SK-N-SH treated with all-trans-retinoic acid at 6 μM for 48 hours (cell line): ENCODE measurements around the gene GPR45.

ENCODE experiments used
- ATAC-seq: fragments of 200-7000 bp; cut with Tn5 transposase; 3 replicates; pipeline ENCODE4 v1.9.1; 2020; ENCODE audit warnings: mild to moderate bottlenecking, moderate library complexity
- ARNTL ChIP-seq: fragments of 450-650 bp; formaldehyde crosslinking; IDR thresholded peaks from 2 replicates; pipeline ENCODE4 v1.5.0; 2020; ENCODE audit warnings: low read depth, mild to moderate bottlenecking, moderate library complexity, borderline replicate concordance
- CSDC2 ChIP-seq: fragments of 250-450 bp; sonication (Bioruptor Pico); IDR thresholded peaks from 2 replicates; pipeline ENCODE4 v1.5.0; 2020; ENCODE audit warnings: mild to moderate bottlenecking, moderate library complexity
- ESRRG ChIP-seq: fragments of 250-450 bp; sonication (Bioruptor Pico); IDR thresholded peaks from 2 replicates; pipeline ENCODE4 v1.6.1; 2021; ENCODE audit warnings: mild to moderate bottlenecking
- ISL1 ChIP-seq: fragments of 250-450 bp; sonication (Bioruptor Pico); IDR thresholded peaks from 2 replicates; pipeline ENCODE4 v2.1.2; 2022; ENCODE audit warnings: mild to moderate bottlenecking, moderate library complexity
- OSR1 ChIP-seq: fragments of 250-450 bp; sonication (Bioruptor Pico); IDR thresholded peaks from 2 replicates; pipeline ENCODE4 v1.8.0; 2022; ENCODE audit warnings: moderate library complexity, mild to moderate bottlenecking, inconsistent platforms
- PPARA ChIP-seq: fragments of 250-450 bp; sonication (Bioruptor Pico); IDR thresholded peaks from 2 replicates; pipeline ENCODE4 v1.5.0; 2020; ENCODE audit warnings: mild to moderate bottlenecking, borderline replicate concordance
- SNAI2 ChIP-seq: fragments of 250-450 bp; sonication (Bioruptor Pico); IDR thresholded peaks from 2 replicates; pipeline ENCODE4 v1.5.0; 2020; ENCODE audit warnings: mild to moderate bottlenecking, moderate library complexity
- TCF4 ChIP-seq: fragments of 250-450 bp; sonication (Bioruptor Pico); IDR thresholded peaks from 2 replicates; pipeline ENCODE4 v1.8.0; 2021; ENCODE audit warnings: mild to moderate bottlenecking, moderate library complexity, borderline replicate concordance
- TOX ChIP-seq: fragments of 250-450 bp; sonication (Bioruptor Pico); IDR thresholded peaks from 2 replicates; pipeline ENCODE4 v1.8.0; 2021; ENCODE audit warnings: mild to moderate bottlenecking, moderate library complexity, borderline replicate concordance
- ZC3H10 ChIP-seq: fragments of 250-450 bp; sonication (Bioruptor Pico); IDR thresholded peaks from 2 replicates; pipeline ENCODE4 v1.5.1; 2021; ENCODE audit warnings: mild to moderate bottlenecking, moderate library complexity
- ZFP3 ChIP-seq: fragments of 250-450 bp; sonication (Bioruptor Pico); IDR thresholded peaks from 2 replicates; pipeline ENCODE4 v1.5.0; 2020; ENCODE audit warnings: mild to moderate bottlenecking, moderate library complexity
- ZFP30 ChIP-seq: fragments of 450-650 bp; formaldehyde crosslinking; IDR thresholded peaks from 2 replicates; pipeline ENCODE4 v1.5.0; 2022; ENCODE audit warnings: mild to moderate bottlenecking, moderate library complexity
- ZNF565 ChIP-seq: fragments of 450-650 bp; formaldehyde crosslinking; conservative IDR thresholded peaks from 2 replicates; pipeline ENCODE4 v1.5.0; 2020; ENCODE audit warnings: low read depth, mild to moderate bottlenecking, moderate library complexity
- ZNF70 ChIP-seq: fragments of 450-650 bp; formaldehyde crosslinking; IDR thresholded peaks from 2 replicates; pipeline ENCODE4 v1.5.0; 2020; ENCODE audit warnings: mild to moderate bottlenecking, moderate library complexity
- ZNF8 ChIP-seq: fragments of 450-650 bp; formaldehyde crosslinking; IDR thresholded peaks from 2 replicates; pipeline ENCODE4 v1.5.0; 2020; ENCODE audit warnings: mild to moderate bottlenecking, moderate library complexity
- TF ChIP-seq, protein P1 (sequence below): fragments of 250-450 bp; sonication (Bioruptor Pico); IDR thresholded peaks from 2 replicates; pipeline ENCODE4 v1.5.1; 2021; ENCODE audit warnings: mild to moderate bottlenecking, moderate library complexity
- TF ChIP-seq, protein P2 (sequence below): fragments of 250-450 bp; sonication (Bioruptor Pico); IDR thresholded peaks from 2 replicates; pipeline ENCODE4 v1.5.1; 2020; ENCODE audit warnings: low read depth, mild to moderate bottlenecking, moderate library complexity
- TF ChIP-seq, protein P3 (sequence below): fragments of 250-450 bp; sonication (Bioruptor Pico); IDR thresholded peaks from 2 replicates; pipeline ENCODE4 v1.8.0; 2020; ENCODE audit warnings: mild to moderate bottlenecking, moderate library complexity, borderline replicate concordance
- TF ChIP-seq, protein P4 (sequence below): fragments of 250-450 bp; sonication (Bioruptor Pico); IDR thresholded peaks from 2 replicates; pipeline ENCODE4 v1.5.0; 2020; ENCODE audit warnings: mild to moderate bottlenecking, moderate library complexity

Gene GPR45

DNA sequence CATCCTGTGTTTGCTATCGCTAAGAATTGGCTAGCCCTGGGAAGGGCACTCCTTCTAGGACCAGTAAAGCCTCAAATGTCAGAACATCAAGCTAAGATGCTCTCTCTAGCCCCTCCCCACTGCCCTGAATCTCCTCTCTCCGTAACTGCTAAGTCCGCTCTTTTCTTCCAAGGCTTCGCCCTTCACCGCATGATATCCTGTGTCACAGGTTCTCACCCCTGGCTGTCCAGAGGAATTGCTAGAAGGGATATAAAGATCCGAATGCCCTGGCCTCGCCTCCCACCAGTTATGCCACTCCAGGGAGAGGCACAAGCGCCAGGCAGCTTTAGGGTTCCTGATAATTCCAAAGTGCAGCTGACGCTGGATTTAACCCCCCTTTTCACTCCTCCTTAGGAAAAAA is 17.1 kb upstream of the GPR45 start:
- ATAC-seq, result no peak
- TF ChIP-seq TOX (CRISPR knock-in tag) (no peak), CSDC2 (CRISPR knock-in tag) (no peak), ZFP30 (CRISPR knock-in tag) (no peak), TCF4 (CRISPR knock-in tag) (no peak), ZC3H10 (no peak), ISL1 (no peak), ZFP3 (no peak), ZNF70 (CRISPR knock-in tag) (no peak), ZNF565 (no peak), ARNTL (CRISPR knock-in tag) (no peak)
- TF ChIP-seq, protein P1, sequence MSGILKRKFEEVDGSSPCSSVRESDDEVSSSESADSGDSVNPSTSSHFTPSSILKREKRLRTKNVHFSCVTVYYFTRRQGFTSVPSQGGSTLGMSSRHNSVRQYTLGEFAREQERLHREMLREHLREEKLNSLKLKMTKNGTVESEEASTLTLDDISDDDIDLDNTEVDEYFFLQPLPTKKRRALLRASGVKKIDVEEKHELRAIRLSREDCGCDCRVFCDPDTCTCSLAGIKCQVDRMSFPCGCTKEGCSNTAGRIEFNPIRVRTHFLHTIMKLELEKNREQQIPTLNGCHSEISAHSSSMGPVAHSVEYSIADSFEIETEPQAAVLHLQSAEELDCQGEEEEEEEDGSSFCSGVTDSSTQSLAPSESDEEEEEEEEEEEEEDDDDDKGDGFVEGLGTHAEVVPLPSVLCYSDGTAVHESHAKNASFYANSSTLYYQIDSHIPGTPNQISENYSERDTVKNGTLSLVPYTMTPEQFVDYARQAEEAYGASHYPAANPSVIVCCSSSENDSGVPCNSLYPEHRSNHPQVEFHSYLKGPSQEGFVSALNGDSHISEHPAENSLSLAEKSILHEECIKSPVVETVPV, result no peak
- TF ChIP-seq, protein P2, sequence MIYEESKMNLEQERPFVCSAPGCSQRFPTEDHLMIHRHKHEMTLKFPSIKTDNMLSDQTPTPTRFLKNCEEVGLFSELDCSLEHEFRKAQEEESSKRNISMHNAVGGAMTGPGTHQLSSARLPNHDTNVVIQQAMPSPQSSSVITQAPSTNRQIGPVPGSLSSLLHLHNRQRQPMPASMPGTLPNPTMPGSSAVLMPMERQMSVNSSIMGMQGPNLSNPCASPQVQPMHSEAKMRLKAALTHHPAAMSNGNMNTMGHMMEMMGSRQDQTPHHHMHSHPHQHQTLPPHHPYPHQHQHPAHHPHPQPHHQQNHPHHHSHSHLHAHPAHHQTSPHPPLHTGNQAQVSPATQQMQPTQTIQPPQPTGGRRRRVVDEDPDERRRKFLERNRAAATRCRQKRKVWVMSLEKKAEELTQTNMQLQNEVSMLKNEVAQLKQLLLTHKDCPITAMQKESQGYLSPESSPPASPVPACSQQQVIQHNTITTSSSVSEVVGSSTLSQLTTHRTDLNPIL (CRISPR knock-in tag), result no peak

DNA sequence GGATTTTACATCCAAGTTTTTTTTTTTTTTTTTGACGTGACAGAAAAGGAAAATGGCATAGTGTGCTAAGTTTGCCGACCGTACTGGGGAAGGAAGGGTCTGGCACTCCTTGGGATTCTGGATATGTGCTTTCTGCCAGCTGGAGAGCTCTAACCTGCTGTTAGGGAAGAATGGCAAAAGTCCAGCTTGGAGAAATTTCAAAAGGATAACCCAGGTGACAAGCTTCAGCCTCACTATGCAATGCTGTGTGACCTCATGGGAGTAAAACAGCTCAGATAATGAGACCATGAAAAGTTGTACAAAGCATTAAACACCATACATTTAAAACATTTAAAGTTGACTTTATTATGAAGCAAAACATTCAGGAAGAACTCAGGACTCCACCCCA is 10.3 kb upstream of the GPR45 start:
- ATAC-seq, result no peak; the same call in 2 of the 3 replicates
- TF ChIP-seq, protein P3, sequence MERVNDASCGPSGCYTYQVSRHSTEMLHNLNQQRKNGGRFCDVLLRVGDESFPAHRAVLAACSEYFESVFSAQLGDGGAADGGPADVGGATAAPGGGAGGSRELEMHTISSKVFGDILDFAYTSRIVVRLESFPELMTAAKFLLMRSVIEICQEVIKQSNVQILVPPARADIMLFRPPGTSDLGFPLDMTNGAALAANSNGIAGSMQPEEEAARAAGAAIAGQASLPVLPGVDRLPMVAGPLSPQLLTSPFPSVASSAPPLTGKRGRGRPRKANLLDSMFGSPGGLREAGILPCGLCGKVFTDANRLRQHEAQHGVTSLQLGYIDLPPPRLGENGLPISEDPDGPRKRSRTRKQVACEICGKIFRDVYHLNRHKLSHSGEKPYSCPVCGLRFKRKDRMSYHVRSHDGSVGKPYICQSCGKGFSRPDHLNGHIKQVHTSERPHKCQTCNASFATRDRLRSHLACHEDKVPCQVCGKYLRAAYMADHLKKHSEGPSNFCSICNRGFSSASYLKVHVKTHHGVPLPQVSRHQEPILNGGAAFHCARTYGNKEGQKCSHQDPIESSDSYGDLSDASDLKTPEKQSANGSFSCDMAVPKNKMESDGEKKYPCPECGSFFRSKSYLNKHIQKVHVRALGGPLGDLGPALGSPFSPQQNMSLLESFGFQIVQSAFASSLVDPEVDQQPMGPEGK (CRISPR knock-in tag), result no peak
- TF ChIP-seq OSR1 (CRISPR knock-in tag) (no peak), ARNTL (CRISPR knock-in tag) (no peak), TOX (CRISPR knock-in tag) (no peak), ZNF565 (no peak)

DNA sequence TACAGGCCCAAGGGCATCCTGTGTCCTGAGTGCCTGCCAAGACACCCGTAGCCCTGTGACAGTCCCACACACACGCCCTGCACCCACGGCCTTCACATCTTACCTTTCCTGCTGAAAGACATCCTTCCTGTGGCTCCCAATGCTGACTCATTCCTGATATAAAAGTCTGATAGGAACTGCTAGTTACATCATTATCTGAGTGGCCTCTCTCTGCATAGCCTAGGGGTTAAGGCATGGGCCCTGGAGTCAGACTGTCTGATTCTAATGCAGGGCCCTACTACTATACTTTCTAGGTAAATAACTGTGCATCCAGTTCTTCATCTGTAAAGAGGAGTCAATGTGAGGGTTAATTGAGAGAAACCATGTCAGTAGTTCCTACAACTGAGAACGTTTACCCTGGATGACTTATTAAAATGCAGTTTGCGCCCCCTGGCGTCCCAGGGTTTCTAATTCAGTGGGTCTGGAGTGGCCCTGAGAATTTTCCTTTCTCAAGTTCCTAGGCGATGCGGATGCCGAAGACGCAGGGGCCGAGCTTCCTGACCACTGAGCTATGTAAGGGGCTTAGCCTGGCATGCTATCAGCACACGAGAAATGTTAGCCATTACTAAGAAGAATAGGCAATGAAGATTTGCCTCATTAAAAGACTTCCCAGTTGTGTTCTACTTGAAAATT is 6.0 kb upstream of the GPR45 start:
- peak; percentile 82 for ATAC-seq
- TF ChIP-seq ESRRG (CRISPR knock-in tag), result no peak
- no peak for TF ChIP-seq ZFP3
- TF ChIP-seq, protein P4, sequence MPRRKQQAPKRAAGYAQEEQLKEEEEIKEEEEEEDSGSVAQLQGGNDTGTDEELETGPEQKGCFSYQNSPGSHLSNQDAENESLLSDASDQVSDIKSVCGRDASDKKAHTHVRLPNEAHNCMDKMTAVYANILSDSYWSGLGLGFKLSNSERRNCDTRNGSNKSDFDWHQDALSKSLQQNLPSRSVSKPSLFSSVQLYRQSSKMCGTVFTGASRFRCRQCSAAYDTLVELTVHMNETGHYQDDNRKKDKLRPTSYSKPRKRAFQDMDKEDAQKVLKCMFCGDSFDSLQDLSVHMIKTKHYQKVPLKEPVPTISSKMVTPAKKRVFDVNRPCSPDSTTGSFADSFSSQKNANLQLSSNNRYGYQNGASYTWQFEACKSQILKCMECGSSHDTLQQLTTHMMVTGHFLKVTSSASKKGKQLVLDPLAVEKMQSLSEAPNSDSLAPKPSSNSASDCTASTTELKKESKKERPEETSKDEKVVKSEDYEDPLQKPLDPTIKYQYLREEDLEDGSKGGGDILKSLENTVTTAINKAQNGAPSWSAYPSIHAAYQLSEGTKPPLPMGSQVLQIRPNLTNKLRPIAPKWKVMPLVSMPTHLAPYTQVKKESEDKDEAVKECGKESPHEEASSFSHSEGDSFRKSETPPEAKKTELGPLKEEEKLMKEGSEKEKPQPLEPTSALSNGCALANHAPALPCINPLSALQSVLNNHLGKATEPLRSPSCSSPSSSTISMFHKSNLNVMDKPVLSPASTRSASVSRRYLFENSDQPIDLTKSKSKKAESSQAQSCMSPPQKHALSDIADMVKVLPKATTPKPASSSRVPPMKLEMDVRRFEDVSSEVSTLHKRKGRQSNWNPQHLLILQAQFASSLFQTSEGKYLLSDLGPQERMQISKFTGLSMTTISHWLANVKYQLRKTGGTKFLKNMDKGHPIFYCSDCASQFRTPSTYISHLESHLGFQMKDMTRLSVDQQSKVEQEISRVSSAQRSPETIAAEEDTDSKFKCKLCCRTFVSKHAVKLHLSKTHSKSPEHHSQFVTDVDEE (CRISPR knock-in tag), result 0 out of 2 replicates have a peak, but pooled peaks have one; percentile 15
- TF ChIP-seq, all 23 proteins: peak for 1

DNA sequence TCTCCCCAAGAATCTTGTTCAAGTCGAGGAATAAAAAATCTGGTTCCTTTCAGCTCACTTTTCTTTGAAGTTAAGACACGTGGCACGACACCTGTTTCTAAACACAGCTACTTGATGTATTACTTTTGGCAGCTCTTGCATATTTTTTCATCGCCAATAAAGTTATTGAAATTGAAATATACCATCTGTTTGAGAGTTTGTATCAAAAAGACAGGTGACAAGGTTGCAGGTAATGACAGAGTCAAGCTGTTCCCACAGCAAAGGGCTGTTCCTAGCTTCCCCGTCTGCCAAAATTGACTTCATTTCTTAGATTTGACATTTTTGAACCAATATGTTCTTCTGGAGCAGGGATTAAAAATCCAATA is 5.5 kb upstream of the GPR45 start:
- no peak for ATAC-seq
- TF ChIP-seq TCF4 (CRISPR knock-in tag) (no peak), ZC3H10 (no peak), ARNTL (CRISPR knock-in tag) (no peak), ZNF70 (CRISPR knock-in tag) (no peak), PPARA (CRISPR knock-in tag) (no peak), ZFP30 (CRISPR knock-in tag) (no peak), ZNF8 (no peak), CSDC2 (CRISPR knock-in tag) (no peak), SNAI2 (CRISPR knock-in tag) (no peak)
- TF ChIP-seq, protein P1, result no peak
- TF ChIP-seq, protein P3 (CRISPR knock-in tag), result no peak
